Measurements from ENCODE around the gene BAIAP3.

The BAIAP3 gene

DNA sequence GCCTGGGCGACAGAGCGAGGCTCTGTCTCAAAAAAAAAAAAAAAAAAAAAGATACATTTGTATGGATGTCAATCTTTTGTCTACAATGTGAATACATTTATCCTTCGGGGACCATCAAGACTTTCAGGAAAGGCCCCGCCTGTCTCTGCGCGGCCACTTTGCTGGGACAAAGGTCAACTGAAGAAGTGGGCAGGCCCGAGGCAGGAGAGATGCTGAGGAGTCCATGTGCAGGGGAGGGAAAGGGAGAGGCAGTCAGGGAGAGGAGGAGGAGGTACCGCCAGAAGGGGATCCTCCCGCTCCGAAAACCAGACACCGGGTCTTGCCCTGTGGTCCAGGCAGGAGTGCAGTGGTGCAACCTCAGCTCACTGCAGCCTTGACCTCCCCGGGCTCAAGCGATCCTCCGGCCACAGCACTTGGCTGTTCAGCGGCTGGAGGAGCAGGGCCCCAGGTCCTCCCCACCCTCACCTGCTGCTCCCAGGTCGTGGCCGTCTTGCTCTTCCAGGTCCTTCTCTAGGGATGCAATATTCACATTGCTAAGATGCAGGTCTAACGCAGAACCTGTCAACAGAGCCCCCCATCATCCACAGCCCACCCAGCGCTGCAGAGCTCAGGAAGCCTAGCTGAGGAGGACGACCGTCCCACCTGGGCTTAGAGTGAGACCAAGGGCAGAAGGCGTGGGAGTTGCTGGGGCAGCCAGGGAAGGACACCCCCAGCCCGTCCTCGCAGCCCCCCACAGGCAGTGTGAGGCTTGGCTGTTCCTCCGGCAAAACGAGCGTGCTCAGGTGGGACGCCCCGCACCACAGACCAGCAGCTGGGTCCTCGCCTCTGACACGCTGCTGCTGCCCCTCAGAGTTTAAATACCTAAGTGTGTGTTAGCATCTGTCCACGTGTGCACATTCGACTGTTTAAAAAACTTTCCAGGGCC lies 37.9 kb downstream of the BAIAP3 start:
- no peak for DNase-seq (ENCODE audit: low spot score)

DNA sequence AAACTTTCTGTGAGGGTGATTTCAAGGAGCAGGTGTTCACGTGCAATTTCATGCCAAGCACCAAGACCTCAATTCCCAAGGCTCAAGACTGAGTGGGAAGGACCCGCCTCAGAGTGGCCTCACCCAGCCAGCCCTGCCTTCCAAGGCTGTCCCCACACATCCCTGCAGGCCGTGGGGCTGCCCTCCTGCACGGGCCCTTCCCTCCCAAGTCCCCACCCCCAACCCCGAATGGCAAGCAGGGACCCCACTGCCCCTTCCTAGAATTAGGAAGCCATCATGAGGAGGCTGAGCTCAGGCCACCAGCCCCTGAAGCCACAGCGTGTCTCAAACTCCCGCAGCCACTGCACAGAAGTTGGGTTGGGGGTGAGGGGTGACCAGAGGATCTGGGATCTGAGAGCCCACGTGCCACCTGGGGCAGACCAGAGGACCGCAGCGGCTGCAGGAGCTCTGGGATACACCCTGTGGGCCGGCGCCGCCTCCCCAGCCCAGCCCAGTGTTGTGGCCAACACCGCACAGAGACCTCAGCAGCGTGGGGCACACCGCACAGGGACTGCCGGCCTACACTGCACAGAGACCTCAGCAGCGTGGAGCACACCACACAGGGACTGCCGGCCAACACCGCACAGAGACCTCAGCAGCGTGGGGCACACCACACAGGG lies 39.0 kb downstream of the BAIAP3 start:
- no peak for DNase-seq (ENCODE audit: low spot score)

DNA sequence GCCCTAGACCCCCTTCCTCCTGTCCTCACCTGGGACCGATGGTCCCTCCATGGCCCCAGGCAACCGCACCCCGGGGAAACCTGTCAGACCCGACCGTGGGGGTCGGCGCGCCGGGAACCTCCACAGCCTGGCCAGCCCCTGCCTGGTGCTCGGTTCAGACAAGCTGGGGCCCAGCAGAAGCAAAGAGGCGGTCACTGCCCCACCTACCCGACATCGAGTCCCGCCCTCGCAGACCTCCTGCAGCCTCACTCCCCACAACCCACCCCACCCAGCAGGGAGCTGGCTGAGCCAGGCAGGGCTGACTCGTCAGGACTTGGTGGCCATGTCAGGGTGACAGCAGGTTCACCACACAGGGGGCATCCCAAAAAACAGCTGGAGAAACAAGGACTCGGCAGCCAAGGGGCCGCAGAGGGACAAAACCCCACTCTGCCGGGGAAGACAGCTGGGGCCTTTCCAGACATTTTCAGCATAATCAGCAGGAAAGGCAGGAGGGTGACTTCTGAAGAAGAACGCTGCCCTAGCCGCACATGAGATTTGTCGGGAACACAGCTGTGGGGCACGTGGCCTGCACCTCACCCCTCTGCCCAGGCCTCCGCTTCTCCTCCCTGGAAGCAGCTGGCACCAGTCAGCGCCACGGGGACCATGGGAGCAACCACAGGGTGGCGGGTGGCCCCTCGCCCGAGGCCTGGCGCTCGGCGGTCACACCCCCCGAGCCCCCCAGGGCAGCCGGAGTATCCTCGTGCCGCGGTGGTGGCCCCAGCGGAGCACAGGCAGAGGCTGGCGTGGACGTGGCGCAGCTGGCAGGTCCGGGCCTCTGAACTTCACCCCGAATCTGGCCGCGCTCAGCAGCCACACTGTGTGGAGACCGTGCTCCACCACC lies 41.2 kb downstream of the BAIAP3 start:
- DNase-seq (ENCODE audit: low spot score), result no peak

DNA sequence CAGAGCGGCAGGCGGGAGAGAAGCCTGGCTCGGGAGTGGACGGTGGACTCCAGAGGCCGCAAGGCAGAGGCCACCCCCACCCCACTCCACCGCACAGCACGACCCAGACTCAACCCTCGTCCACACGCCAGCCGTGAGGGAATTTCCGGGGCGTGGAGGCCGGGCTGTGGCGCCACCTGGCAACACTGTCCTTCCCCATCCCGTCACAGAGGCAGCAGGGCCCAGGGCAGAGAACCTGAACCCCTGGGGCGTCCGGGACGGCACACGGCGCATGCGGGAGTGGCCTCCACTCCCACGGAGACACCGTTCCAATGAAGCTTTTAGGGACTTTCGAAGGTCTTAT lies 41.8 kb downstream of the BAIAP3 start:
- no peak for DNase-seq (ENCODE audit: low spot score)

DNA sequence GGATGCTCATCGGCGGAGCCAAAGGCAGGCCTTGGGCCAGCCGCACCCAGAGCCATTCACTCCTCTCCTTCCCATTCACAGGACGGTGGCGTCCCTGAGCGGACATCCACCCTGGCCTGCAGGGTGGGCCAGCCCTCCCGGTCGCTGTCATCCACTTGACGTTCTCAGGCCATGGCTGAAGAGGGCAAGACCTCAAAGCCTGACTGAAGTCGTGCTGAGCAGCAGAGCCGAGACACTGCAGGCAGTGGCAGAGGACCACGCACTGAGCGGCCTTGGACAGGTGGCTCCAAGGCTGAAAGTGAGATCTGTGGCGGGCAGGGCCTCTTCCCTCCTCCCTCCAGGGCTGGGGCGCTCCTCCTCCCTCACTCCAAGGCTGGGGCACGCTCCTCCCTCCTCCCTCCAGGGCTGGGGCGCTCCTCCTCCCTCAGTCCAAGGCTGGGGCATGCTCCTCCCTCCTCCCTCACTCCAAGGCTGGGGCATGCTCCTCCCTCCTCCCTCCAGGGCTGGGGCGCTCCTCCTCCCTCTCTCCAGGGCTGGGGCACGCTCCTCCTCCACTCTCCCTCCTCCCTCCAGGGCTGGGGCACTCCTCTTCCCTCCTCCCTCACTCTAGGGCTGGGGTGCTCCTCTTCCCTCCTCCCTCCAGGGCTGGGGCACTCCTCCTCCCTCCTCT lies 42.4 kb downstream of the BAIAP3 start:
- DNase-seq (ENCODE audit: low spot score), result no peak

DNA sequence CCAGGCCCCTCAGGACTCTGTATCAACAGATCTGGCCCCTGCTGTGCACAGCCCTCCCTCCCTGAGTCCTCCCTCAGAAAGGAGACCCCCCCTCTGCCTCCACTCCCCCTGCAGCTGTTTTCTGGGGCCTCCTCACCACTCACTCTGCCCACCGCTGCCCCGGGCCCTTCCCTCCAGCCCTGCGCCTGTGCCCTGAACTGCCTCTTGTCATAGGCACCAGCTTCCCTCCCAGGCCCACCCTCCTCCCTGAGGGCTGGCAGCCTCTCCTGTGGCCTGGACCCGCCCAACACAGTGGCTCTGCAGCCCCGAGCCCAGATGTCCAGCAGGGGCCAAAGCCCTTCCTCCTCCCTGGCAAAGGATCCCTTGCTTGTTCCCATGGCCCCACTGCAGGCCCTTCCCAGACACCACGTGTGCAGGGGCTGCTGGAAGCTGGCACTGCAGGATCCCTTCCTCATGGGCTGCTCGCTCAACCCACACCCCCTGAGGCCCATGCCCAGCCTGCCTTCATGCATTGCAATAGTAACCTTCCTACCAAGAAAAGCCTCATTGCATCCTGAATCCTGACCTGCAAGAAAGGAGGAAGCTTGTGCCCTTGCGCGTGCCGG lies 44.1 kb downstream of the BAIAP3 start:
- no peak for DNase-seq (ENCODE audit: low spot score)

DNA sequence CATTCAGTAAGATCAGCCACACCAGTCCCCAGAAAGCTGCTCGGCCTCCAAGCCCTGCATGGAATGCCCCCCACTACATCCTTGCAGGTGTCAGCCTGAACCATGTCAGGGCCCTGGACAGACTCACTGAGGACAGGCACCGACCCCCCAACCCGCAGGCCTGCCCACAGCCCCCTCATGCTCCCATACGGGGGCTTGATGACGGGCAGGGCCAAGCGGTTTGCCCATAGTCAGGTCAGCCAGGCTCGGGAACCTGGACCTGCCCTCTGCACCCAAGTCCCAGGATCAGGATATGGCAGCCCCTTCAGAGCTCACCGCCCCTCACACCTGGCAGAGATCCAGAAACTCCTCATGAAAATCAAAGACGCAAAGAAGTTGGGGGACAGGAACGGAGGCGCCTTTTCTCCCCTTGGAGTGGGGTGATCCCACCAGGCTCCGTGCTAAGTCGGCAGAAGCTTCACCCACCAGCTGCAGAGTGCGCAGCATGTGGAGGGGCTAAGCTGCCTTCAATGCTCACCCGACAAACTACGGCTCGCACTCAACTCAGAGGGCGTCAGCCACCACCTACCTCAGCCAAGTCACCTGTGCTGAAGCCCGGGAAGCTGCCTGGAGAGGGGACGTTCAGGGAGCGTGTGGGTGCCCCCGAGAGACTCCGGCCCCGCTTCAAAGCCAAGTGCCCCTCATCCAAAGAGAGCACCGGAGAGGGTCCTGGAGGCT lies 44.8 kb downstream of the BAIAP3 start:
- no peak for DNase-seq (ENCODE audit: low spot score)

DNA sequence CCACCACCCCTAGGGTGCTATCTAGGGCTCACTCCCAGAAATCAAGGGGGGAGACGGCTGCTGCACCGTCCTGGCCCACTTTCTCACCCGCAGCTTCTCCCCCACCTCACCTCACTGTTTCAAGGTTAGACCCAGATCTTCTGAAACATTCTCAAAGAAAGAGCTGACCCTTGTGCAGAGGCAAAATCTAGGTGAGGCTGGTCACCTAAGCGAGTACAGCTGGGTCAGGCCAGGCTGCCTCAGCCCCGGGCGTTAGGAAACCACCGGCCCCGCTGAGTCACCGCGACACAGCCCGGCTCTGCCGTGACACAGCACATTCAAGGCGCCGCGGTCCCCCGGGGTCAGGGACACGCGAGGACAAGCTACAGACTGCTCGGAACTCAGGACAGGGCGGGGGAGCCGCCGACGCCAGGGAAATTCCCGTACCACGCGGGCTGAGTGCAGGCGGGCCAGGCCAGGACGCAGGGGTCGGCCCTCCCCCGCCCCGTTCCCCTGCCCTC lies 45.4 kb downstream of the BAIAP3 start:
- DNase-seq (ENCODE audit: low spot score), result peak; percentile 67

DNA sequence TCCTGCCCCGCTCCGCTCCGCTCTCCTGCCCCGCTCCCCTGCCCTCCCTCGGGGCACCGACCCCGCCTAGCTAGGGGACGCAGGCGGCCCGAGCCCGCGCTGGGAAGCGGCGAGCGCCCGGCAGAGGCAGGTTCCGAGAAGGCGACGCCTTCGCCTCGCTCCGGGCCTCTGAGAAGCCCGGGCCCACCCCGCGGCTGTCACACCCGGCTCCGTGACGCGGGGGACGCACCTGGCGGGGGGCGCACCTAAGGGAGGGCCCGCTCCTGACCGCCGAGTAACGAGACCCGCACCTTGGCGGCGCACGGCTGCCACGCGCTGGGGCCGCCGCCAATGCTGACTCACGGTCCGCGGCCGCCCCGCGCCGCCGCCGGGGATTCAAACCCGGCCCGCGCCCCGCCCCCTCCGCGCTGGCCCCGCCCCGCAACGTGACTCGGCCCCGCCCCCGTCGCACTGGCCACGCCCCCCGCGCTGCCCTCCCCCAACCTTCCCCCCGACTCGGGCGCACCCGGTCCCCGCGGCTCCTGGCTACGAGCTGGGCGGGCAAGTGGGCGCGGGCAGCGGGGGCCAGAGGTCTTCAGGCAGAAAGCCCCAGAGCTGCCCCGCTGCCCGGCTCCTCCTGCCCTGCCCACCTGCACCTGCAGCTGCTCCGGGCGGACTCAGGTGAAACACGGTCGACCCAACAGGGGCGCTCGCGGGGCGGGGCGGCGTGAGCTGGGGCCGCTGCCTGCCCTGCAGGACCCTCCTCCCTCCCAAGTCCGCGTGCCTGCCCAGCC lies 46.0 kb downstream of the BAIAP3 start:
- peak; percentile 73 for DNase-seq (ENCODE audit: low spot score)

DNA sequence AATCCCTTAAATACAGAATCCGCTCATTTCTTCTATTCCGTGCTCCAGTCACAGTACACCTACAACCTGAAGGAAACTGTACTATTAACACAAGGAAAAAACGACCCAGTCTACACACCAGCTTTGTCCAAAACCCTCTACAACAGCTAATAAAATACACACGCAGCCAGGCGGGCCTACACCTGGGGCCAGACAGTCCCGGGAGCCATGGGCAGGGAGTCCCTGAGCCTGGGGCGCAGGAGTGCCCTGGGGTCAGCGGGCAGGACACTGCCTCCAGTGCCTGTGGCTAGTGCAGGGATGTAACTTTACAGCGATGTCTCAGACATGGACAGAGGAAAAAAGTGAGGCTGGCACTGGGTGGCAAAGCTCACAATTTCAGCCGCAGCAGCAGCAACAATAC lies 46.8 kb downstream of the BAIAP3 start:
- DNase-seq (ENCODE audit: low spot score), result no peak

DNA sequence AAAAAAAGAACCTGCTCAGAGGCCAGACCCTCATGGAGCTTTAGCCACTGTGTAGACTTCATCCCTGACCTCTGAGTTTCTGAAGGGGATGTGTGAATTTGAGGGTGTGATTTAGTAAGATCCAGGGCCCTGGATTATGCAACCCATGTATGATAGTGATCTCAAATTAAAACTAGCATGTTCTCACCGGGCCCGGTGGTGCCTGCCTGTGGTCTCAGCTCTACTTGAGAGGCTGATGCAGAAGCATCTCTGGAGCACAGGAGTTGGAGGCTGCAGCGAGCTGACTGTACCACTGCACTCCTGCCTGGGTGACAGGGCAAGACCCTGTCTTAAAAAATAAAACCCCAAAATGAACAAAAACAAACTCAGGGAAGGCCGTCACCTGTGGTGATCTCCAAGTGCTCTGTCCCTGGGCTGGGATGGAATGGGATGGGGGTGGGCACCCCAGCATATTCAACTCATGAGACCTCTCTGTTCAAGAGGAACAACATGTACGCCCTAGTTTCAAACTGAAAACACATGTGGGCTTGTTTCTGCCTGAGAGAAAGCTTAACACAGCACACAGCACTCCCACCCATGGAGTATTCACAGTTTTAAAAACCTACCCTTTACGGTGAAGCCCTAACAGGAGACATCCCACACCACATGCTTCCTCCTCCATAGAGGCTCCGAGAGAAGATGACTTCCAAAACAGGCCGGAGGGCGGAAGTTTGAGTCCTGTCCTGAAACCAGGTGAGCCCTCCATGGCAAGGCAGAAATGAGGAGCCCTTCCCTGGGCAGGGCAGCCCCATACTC lies 48.4 kb downstream of the BAIAP3 start:
- no peak for DNase-seq (ENCODE audit: low spot score)

DNA sequence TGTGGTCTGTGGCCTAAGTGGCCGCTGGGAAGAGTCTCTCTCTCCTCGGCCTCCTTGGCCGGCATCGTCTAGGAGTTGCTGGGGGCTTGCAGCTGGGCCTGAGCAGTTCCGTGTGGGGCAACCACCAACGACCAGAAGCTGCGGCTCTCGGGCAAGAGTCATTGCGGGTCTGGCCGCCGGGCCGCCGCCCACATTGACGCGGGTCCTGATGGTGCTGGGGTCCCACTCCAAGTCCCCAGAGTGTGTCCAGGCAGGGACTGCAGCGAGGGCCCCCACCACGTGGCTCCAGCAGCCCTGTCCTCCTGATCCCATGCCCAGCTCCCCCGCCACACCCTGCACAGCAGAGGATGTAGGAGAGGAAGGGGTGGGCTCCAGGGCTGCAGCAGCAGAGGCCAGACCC lies 50.1 kb downstream of the BAIAP3 start:
- no peak for DNase-seq (ENCODE audit: low spot score)

DNA sequence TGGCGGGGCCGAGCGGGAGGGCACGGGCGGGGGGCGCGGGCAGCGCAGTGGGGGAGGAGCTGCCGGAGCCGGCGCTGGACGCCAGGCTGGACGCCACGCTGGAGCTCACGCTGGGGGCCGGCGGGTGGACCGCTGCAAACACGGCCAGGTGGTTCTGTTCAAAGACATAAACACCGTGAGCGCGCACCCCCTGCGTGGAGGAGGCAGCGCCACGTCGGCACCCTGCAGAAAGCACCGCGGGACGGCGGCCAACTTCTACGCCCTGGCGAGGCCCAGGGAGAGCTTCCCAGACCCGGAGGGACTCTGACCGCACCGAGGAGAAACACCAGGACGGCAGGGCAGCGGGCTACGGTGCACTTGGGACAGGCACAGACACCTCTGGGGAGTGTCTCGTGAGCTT lies 51.8 kb downstream of the BAIAP3 start:
- no peak for DNase-seq (ENCODE audit: low spot score)

DNA sequence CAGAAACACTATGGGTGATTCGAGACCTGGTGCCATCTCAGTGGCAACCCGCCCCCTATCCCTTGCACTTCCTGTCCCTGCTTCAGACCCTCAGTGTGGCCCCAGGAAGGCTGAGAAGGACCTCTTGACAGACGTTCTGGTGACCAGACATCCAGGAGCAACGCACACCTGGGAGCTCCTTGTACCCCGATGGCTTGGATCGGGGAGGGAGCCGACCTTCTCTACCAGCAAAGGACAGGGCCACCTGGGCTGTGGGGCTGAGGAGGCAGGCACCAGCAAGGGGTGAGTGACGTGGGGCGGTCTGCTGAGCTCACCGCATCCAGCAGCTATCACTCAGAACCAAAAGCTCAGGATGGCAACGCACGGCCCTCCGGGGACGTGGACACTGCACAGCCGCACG lies 53.9 kb downstream of the BAIAP3 start:
- no peak for DNase-seq (ENCODE audit: low spot score)

DNA sequence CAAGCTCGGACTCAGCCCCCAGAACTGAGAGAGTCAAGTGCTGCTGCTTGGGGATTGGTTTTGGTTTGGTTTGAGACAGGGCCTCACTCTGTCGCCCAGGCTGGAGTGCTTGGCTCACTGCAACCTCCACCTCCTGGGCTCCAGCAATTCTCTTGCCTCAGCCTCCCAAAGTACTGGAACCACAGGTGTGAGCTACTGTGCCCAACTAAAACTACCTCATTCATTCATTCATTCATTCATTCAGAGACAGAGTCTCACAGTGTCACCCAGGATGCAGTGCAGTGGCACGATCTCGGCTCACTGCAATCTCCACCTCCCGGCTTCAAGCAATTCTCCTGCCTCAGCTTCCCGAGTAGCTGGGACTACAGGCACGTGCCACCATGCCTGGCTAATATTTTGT lies 56.3 kb downstream of the BAIAP3 start:
- DNase-seq (ENCODE audit: low spot score), result no peak

DNA sequence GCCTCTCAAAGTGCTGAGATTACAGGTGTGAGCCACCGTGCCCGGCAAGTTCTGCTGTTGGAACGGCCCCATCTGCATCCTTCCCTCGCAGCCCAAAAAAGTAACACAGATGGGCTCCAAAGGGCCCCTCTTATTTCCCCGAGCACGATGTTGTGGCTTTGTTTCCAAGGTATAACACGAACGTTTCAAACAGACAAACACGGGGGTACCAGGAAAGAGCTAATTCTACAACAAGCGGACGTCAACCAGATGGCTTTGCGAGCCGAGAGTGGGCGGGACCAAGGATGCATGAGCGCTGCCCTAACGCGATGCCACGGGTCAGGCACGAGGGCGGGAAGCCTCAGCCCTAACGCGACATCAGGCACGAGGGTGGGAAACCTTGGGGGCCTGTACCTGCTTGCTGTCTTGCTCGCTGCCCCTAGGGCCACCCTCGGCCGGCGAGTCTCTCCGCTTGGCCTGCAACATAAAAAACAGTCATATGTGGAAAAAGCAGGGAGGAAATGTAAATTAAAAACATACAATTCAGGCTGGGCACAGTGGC lies 56.9 kb downstream of the BAIAP3 start:
- DNase-seq (ENCODE audit: low spot score), result no peak

DNA sequence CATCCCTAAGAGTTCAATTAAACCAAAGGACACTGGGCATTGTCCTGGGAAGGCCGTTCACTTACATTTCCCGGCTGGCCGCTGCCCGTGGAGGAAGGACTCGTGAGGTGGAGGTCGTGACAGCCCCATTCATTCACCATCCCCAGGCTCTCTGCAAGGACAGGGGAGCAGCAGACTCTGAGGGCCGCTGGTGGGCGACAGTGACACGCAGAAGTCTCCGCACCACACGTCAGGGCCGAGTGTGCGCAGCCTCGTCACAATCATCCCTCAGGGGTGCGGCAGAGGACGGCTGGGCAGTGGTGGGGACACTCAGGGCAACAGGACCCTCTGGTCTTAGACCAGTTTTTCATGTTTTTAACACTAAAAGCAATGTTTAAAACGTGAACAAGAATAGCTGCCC lies 59.4 kb downstream of the BAIAP3 start:
- DNase-seq (ENCODE audit: low spot score), result no peak

DNA sequence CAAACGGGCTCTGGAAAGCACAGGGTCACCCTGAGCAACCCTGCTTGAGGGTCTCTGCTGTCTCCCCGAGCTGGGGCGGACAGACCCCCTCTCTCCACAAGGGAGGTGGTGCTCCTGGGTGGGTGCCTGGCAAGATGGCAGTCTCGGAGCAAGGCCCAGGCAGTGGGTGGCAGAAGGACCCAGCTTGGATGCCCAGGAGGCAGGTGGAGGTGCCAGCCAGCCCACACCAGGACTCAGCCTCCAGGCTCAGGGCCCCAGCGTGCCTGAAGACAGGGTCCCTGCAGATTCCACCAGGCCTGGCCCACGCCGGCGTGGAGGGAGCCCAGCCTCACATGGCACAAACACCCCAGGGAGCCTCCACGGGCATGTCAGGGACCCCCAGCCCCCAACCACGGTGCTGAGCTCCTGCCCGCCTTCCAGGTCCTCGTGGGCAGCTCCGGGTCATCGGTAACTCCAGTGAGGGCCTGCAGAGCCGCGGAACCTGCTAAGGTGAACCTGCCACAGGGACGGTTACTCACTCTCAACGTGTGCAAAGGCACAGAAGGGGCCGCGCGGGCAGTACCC lies 60.2 kb downstream of the BAIAP3 start:
- DNase-seq (ENCODE audit: low spot score), result no peak
